HG03457 (cell line): ENCODE results near the gene IL17RD.
"Not testable (repeated sequence)": the region's sequence is repeated elsewhere in the genome, so short reads cannot be mapped to it uniquely, and the experiment has no call there.

Source experiments
- ATAC-seq: cut with Tn5 transposase; IDR thresholded peaks from one replicate; pipeline ENCODE4 v1.9.1; 2021; ENCODE audit warnings: moderate number of reproducible peaks; ENCODE audit not compliant: unreplicated experiment

IL17RD gene

DNA sequence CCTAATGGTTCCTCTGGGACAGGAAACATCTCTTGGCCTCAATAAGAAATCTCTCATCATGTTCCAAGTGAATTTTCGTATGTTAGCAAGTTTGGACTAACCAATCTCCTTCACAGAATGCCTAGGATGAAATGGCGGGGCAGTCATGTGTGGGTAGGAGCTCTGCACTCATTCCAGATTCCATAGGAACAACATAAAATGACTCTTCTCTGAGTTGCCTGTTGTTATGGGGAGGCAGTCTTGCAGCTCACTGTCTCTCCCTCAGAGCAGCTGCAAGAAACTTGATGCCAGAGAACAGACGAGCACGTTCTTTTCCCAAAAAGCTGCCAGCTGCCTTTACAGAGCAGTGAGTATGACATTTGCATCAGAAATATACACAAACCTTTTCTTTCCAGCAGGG is 70.6 kb downstream of the IL17RD start:
- no peak for ATAC-seq

- no peak for ATAC-seq
Observed at GRCh38 chr3:57093971-57094535, 71.1 kb downstream of the IL17RD start.

- no peak for ATAC-seq
Observed at GRCh38 chr3:57093489-57093888, 71.7 kb downstream of the IL17RD start.

- no peak for ATAC-seq
Observed at GRCh38 chr3:57091521-57092273, 73.5 kb downstream of the IL17RD start.

DNA sequence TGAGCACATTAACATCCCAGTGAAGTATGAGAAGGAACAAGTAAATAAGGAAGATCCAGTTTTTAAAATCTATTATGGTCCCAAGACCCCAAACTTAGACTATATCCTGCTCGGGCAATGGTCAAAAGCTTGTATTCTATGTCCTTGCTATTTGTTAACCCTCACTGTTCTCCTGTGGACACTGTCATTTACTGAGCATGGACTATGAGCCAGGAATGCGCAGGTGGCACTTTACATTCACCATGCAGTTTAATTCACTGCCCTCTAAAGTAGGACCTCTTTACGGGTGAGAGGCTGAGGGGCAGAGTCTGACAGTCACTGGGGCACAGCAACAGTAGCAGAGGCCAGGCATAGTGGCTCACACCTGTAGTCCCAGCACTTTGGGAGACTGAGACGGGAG is 76.1 kb downstream of the IL17RD start:
- no peak for ATAC-seq

DNA sequence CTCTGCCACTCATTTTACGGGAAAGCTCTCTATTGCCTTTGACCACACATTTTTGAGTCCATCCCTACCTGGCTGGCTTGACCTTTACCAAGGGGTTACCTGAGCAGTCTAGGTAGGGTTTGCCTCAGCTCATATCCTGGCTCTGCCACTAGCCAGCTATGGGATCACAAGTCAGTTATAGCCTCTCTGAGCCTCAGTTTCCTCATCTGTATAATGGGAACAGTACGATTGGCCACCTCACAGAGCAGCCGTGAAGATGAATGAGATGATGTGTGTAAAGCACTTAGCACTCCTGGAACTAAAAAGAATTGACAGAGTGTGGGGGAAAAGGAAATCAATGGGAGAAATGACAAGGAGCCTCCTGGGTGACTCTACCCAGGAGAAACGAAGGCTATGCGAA is 76.7 kb downstream of the IL17RD start:
- ATAC-seq = no peak

- no peak for ATAC-seq
Observed at GRCh38 chr3:57087361-57088092, 77.6 kb downstream of the IL17RD start.

DNA sequence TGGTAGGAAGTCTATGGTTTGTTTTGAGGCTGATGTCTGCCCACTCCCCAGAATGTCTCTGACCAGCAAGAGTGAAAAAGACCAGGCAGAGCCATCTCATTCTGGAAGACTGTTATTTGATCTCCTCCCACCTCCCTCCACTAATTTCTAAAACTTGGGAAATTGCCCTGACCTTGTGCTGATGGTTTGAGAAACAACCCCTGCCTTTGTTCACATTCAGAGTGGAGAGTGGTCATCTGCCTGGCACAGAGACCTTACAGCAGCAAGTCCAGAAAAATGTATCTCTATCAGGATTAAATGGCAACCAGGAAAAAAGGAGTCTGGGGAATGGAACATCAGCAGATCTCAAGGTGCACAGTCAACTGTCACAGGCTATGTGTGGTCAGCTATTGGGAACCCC is 79.0 kb downstream of the IL17RD start:
- ATAC-seq = no peak

GRCh38 chr3:57085211-57085610 is 79.9 kb downstream of the IL17RD start:
- no peak for ATAC-seq

DNA sequence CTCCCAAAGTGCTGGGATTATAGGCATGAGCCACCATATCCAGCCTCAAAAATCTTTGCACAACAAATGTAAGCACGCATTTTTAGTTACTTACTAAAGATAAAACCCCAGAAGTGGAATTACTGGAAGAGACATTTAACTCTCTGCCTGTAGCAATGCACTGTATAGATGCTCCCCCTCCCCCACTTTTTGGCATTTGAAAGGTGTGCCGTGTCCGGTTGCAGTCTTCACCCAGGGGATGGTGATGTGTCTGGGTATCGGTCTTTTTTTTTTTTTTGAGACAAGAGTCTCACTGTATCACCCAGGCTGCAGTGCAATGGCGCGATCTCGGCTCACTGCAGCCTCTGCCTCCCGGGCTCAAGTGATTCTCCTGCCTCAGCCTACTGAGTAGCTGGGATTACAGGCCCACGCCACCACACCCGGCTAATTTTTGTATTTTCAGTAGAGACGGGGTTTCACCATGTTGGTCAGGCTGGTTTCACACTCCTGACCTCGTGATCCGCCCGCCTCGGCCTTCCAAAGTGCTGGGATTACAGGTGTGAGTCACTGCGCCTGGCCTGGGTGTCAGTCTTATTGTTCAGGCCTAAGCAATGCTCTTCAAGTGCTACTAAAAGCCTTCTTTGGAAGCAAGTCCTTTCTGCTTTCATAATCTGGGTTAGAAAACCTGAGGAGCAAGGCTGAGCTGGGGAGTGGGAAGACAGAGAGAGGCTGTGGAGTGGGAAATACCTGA is 81.7 kb downstream of the IL17RD start:
- not testable (repeated sequence) for ATAC-seq

- no peak for ATAC-seq
Observed at GRCh38 chr3:57082481-57082880, 82.7 kb downstream of the IL17RD start.

DNA sequence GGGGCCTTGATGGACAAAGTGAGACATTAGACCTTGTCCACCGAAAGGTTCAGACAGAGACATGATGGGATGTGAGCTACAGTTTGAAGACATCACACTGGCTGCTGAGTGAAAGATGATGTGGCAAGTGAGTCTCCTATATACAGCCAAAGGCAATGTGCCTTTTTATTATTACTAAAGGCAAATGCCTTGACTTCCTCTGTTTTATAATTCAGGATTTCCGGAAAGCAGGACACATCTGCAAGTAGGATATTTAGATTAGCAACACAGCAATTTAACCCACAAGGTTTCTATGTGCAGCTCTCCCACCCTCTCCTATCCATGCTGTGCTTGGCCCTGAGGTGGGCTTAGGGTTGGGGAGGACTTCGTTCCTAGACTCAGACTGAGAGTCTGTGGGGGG is 84.0 kb downstream of the IL17RD start:
- no peak for ATAC-seq

GRCh38 chr3:57080171-57080570 is 85.0 kb downstream of the IL17RD start:
- no peak for ATAC-seq

DNA sequence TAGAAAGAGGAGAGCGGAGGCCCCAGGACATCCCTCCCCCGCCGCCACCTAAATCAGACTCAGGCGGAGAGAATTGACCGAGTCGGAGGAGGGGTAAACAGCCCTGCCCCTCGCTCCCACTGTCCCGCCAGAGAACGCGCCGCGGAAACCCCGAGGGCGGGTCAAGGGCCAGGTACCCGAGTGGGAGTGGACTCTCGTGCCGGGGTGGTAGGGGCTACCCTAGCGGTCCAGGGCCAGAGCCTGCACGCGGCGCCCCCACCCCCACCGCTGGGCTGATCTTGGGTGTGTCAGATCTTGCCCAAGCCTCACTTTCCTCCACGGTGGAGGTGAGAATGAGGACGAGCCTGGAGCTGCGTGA is 85.7 kb downstream of the IL17RD start:
- no peak for ATAC-seq

DNA sequence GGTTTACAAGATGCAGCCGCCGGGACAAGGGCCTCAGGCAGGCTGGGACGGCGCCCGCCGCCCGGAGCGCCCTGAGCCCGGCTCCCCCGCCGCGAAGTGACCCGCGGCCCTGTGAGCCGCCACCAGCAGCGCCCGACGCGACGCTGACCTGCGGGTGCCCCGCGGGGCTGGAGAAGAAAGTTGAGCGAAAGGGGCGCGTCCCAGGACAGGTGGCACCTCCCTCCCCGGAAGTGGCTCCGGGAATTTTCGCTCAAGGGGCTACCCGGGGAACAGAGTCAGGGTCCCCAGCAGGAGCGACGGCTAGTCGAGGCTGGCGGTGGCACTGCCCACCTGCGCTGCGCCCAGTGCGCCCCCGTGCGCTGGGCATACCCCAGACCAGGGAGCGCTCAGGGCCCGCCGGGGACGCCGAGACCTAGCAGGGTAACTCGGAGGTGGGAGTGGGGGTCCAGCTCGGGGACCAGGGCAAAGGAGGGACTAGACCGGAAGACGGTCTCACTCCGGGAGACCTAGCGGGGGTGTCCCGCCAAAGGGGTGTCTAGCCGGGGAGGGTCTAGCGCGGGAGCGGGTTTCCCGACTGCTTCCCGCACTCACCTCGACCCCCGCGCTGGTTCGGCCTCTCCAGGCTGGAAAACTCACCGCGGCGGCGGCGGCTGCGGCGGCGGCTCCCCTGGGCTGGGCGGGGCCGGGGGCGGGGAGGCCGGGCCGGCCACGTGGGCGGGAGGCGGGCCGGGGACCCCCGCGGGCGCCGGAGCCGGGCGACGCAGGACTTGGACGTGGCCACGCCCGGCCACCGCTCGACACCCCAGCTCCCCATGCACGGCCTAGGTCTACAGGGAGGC is 86.3 kb downstream of the IL17RD start:
- ATAC-seq = no peak

DNA sequence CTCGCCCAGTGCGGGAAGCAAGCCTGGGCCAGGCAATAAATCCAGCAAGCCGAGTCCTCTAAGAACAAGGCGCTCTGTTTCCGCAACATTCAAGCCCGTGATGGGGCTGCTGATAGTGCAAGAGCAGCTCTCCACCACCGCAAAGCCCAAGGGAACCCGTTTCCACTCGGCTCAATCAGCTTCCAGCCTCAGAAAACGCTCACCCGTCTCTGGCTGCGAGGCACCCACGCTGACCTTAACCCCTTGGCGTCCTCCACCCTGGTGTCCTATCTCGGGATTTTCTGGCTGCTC is 86.9 kb downstream of the IL17RD start:
- no peak for ATAC-seq

GRCh38 chr3:57077630-57078343 is 87.4 kb downstream of the IL17RD start:
- no peak for ATAC-seq

DNA sequence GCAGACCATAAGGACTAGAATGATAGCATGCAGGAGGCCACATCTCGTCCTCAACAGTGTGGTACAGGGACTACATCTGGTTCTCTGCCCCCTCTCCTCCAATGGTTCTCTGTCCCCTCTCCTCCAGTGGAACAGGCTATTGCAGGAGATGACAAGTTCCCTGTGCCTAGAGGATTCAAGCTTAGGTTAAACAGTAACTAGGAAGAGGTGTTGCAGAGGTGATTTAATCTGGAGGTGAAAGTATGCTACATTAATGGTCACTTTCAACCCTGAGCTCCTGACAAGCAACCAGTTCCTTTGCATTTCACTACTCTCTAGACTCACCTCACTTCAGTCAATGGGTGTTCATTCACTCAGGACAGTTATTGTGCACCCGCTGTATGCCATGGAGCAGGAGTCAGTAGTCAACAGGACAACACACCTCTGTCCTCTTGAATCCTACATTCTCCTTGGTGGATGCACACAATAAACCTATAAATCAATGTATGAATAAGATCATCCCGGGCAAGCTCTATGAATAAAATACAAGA is 88.7 kb downstream of the IL17RD start:
- no peak for ATAC-seq

GRCh38 chr3:57074135-57074534 is 91.0 kb downstream of the IL17RD start:
- ATAC-seq = no peak

DNA sequence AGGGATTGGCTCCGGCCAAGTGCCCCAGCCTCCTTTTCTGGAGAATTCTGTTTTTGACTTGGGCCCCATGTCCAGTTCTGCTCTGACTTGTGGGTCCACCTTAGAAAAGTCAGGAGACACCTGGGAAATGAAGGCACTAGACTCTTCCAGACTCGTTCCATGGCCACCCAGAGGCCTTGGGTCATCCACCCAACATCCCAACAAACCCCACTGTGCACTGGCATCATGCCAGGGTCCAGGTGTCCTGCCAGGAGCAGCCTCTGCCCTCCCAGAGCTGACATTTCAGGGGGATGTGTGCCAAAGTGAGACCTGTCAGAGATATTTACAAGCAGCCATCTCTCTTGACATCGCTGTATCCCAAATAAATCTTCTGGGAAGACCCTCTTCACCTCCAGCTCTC is 91.5 kb downstream of the IL17RD start:
- ATAC-seq = no peak
